Mucosa of gallbladder (tissue), 1 donor: ENCODE data around the gene UBTD2. TPM values are rescaled to one million over a fixed set of nuclear protein-coding genes. Genes with fewer than 3 reads are reported as not detected.
A peak's percentile ranks its signal among the peaks of the same experiment; 100 is the strongest.
"Not testable (repeated sequence)": the region's sequence is repeated elsewhere in the genome, so short reads cannot be mapped to it uniquely, and the experiment has no call there.

Experiments
- DNase-seq: peaks from one replicate; pipeline ENCODE4 v3.0.0-alpha.2; 2020; ENCODE audit warnings: low spot score
- total RNA-seq: library from RNA; stranded (reverse); gene quantifications from one replicate; pipeline ENCODE4 v1.2.1, GENCODE V29; 2021
- donor health status: DM: no; HTN: no; CAD: no.

Gene UBTD2
- total RNA-seq = 16.9 TPM

- peak; percentile 82 for DNase-seq
These were observed at the start of gene UBTD2 for GRCh38 chr5:172283020-172283861. TSS of gene UBTD2 (minus strand) at chr5:172283764. CDS start at chr5:172283665, 99 bp downstream.

GRCh38 chr5:172326901-172327300 lies 43.3 kb upstream of the UBTD2 start:
- not testable (repeated sequence) for DNase-seq

GRCh38 chr5:172325452-172325851 lies 41.9 kb upstream of the UBTD2 start:
- DNase-seq = no peak

- DNase-seq = no peak
These were observed 38.7 kb upstream of the UBTD2 start for GRCh38 chr5:172322028-172322965.

- no peak for DNase-seq
These were observed 38.0 kb upstream of the UBTD2 start for GRCh38 chr5:172321593-172321992.

GRCh38 chr5:172319708-172320441 lies 36.3 kb upstream of the UBTD2 start:
- DNase-seq = no peak

GRCh38 chr5:172315587-172316493 lies 32.3 kb upstream of the UBTD2 start:
- no peak for DNase-seq

- DNase-seq = no peak
These were observed 30.4 kb upstream of the UBTD2 start for GRCh38 chr5:172313915-172314314.

GRCh38 chr5:172312286-172312685 lies 28.7 kb upstream of the UBTD2 start:
- DNase-seq = no peak

- no peak for DNase-seq
These were observed 28.0 kb upstream of the UBTD2 start for GRCh38 chr5:172311605-172312004.

- no peak for DNase-seq
These were observed 27.5 kb upstream of the UBTD2 start for GRCh38 chr5:172311026-172311425.

GRCh38 chr5:172305380-172305779 lies 21.8 kb upstream of the UBTD2 start:
- no peak for DNase-seq

GRCh38 chr5:172303572-172304335 lies 20.2 kb upstream of the UBTD2 start:
- no peak for DNase-seq

GRCh38 chr5:172303162-172303561 lies 19.6 kb upstream of the UBTD2 start:
- no peak for DNase-seq

GRCh38 chr5:172302047-172302710 lies 18.6 kb upstream of the UBTD2 start:
- DNase-seq = no peak

- DNase-seq = no peak
These were observed 16.4 kb upstream of the UBTD2 start for GRCh38 chr5:172299916-172300439.

GRCh38 chr5:172294831-172295230 lies 11.3 kb upstream of the UBTD2 start:
- no peak for DNase-seq

- no peak for DNase-seq
These were observed 10.3 kb upstream of the UBTD2 start for GRCh38 chr5:172293745-172294342.
